Esophagus mucosa (tissue), 1 donor: ENCODE results near the gene CCSER2. TPM values are rescaled to one million over a fixed set of nuclear protein-coding genes. Genes with fewer than 3 reads are reported as not detected.
A peak's percentile ranks its signal among the peaks of the same experiment; 100 is the strongest.
"Not testable (repeated sequence)": the region's sequence is repeated elsewhere in the genome, so short reads cannot be mapped to it uniquely, and the experiment has no call there.

Experiments used
- ATAC-seq: fragments of 200-7000 bp; cut with Tn5 transposase; one replicate; pipeline ENCODE4 v1.9.1; 2020
- total RNA-seq: library from RNA; stranded (reverse); gene quantifications from one replicate; pipeline ENCODE4 v1.2.4, GENCODE V29; 2023
- donor health status: DM: yes; HTN: yes; CAD: no.

CCSER2 gene
- total RNA-seq, 1 donor from 2014 or later, result 43.4 TPM

GRCh38 chr10:84317174-84317573 lies 11.2 kb upstream of the CCSER2 start:
- no peak for ATAC-seq

GRCh38 chr10:84321902-84322301 lies 6.5 kb upstream of the CCSER2 start:
- ATAC-seq, result no peak

- ATAC-seq, result not testable (repeated sequence)
Measured at GRCh38 chr10:84323566-84323965, 4.8 kb upstream of the CCSER2 start.

- ATAC-seq, result not testable (repeated sequence)
Measured at GRCh38 chr10:84326995-84327394, 1.4 kb upstream of the CCSER2 start.

GRCh38 chr10:84329196-84329611 lies 815 bp downstream of the CCSER2 start:
- ATAC-seq, result no peak

- ATAC-seq, result no peak
Measured at GRCh38 chr10:84329986-84330651, 1.7 kb downstream of the CCSER2 start.

GRCh38 chr10:84331091-84331490 lies 2.7 kb downstream of the CCSER2 start:
- no peak for ATAC-seq

GRCh38 chr10:84333864-84334451 lies 5.6 kb downstream of the CCSER2 start:
- peak; percentile 59 for ATAC-seq

- ATAC-seq, result no peak
Measured at GRCh38 chr10:84334811-84335210, 6.4 kb downstream of the CCSER2 start.

GRCh38 chr10:84335516-84335915 lies 7.1 kb downstream of the CCSER2 start:
- no peak for ATAC-seq

- ATAC-seq, result no peak
Measured at GRCh38 chr10:84336406-84337090, 8.2 kb downstream of the CCSER2 start.

GRCh38 chr10:84337199-84337598 lies 8.8 kb downstream of the CCSER2 start:
- ATAC-seq, result peak; percentile 64

- ATAC-seq, result no peak
Measured at GRCh38 chr10:84339025-84339424, 10.6 kb downstream of the CCSER2 start.

- ATAC-seq, result no peak
Measured at GRCh38 chr10:84340187-84340586, 11.8 kb downstream of the CCSER2 start.

GRCh38 chr10:84340632-84341537 lies 12.5 kb downstream of the CCSER2 start:
- ATAC-seq, result no peak

GRCh38 chr10:84341538-84341856 lies 13.1 kb downstream of the CCSER2 start:
- no peak for ATAC-seq

GRCh38 chr10:84341983-84342382 lies 13.6 kb downstream of the CCSER2 start:
- no peak for ATAC-seq

GRCh38 chr10:84342584-84342983 lies 14.2 kb downstream of the CCSER2 start:
- ATAC-seq, result no peak

GRCh38 chr10:84343831-84344230 lies 15.4 kb downstream of the CCSER2 start:
- no peak for ATAC-seq

- ATAC-seq, result no peak
Measured at GRCh38 chr10:84344526-84344925, 16.1 kb downstream of the CCSER2 start.

- not testable (repeated sequence) for ATAC-seq
Measured at GRCh38 chr10:84347575-84348002, 19.2 kb downstream of the CCSER2 start.

GRCh38 chr10:84348447-84348846 lies 20.1 kb downstream of the CCSER2 start:
- no peak for ATAC-seq

- no peak for ATAC-seq
Measured at GRCh38 chr10:84348860-84349259, 20.5 kb downstream of the CCSER2 start.
